SH-SY5Y (cell line): ENCODE results near the gene TCF4.

Experiments
- GATA2 ChIP-seq: IDR thresholded peaks from 2 replicates; pipeline ENCODE4 v1.6.1; 2011; ENCODE audit warnings: mild to moderate bottlenecking, low read depth, low read length
- GATA3 ChIP-seq: IDR thresholded peaks from 2 replicates; pipeline ENCODE4 v1.6.1; 2011; ENCODE audit warnings: low read depth, mild to moderate bottlenecking, low read length, moderate library complexity

DNA sequence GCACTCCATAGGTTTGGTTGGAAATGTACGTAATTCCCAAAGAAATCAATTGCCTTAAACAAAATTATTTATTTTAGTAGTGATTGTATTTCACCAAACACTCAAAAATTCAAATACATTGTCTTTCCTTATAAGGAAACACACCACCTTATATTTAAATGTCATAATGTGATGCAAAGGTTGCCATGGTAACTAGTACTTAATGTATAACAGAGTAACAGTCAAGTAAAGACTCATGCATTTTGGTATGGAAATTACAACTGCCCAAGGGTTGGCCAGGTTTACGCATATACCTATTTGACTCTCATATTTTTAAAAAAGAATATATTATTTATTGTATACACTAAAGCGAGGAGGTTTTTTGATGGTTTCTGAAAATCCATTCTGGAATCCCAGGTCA, 231.2 kb downstream of the TCF4 start:
- no peak for TF ChIP-seq GATA3
- TF ChIP-seq GATA2: no peak
